ENCODE results near the gene CDK14.

GRCh38 chr7:91107460-91107859 is 511.3 kb downstream of the CDK14 start:
- TF ChIP-seq CTCF (IDR thresholded peaks at IDR 0.05): no peak
- TF ChIP-seq POLR2A (IDR thresholded peaks at IDR 0.05): no peak
